H1 (cell line): ENCODE data around the gene EPHA3. TPM values are rescaled to one million over a fixed set of nuclear protein-coding genes. Genes with fewer than 3 reads are reported as not detected.

ENCODE experiments used
- EZH2 ChIP-seq: fragments of 200-600 bp; sonication (generic); IDR thresholded peaks from 2 replicates; pipeline ENCODE4 v1.7.1; 2012; ENCODE audit warnings: low read depth, mild to moderate bottlenecking, moderate library complexity, low read length, inconsistent platforms; ENCODE audit not compliant: severe bottlenecking
- GABPA ChIP-seq: IDR thresholded peaks from 2 replicates; pipeline ENCODE4 v1.6.1; 2011; ENCODE audit warnings: mild to moderate bottlenecking, low read length, moderate library complexity, borderline replicate concordance; ENCODE audit not compliant: insufficient read depth
- HDAC6 ChIP-seq: IDR thresholded peaks from one replicate; pipeline ENCODE4 v1.7.1; 2012; ENCODE audit warnings: low read depth, mild to moderate bottlenecking, inconsistent platforms, low read length, moderate library complexity
- TBP ChIP-seq: IDR thresholded peaks from 2 replicates; pipeline ENCODE4 v1.6.1; 2011; ENCODE audit warnings: low read depth, low read length, improper control_type of control experiment
- polyA plus RNA-seq, 7 experiments: library from polyadenylated mRNA; depleted of rRNA in 3 of 7; stranded (reverse) in 5 of 7; unstranded in 2 of 7; fragments of >200 nt in 5 of 7; fragments of 200-250 nt in 2 of 7; gene quantifications; 1 replicate in 5 of 7; 2 replicates in 1 of 7; 4 replicates in 1 of 7; pipeline versions ENCODE4 v1.2.1 to v1.2.3, GENCODE V29; 2011 to 2013; ENCODE audit warnings: missing spikeins in 2 of 7, mixed read lengths in 2 of 7
- total RNA-seq: library from RNA; stranded (reverse); fragmentation: NEBNext Ultra II Directional; extraction: Animal tissue kit (Norgen Biotek cat#: 25700); gene quantifications from 2 replicates; pipeline ENCODE4 v1.2.1, GENCODE V29; 2021

The EPHA3 gene
- total and polyA plus RNA-seq, 2 of the 8 experiments (the other 6 are each of a cell fraction or from before 2014, with no cell fraction given) = 0.09 to 0.22 TPM

- TF ChIP-seq TBP (no peak), GABPA (no peak), EZH2 (no peak), HDAC6 (no peak)
These were observed 167.6 kb downstream of the EPHA3 start (continued) for GRCh38 chr3:89275001-89275400.
